HS-5 (cell line): ENCODE results near the gene DCAF8.

Experiments
- DNase-seq: peaks from one replicate; pipeline ENCODE4 v3.0.0-alpha.2; 2012; ENCODE audit warnings: low read depth

DCAF8 gene

DNA sequence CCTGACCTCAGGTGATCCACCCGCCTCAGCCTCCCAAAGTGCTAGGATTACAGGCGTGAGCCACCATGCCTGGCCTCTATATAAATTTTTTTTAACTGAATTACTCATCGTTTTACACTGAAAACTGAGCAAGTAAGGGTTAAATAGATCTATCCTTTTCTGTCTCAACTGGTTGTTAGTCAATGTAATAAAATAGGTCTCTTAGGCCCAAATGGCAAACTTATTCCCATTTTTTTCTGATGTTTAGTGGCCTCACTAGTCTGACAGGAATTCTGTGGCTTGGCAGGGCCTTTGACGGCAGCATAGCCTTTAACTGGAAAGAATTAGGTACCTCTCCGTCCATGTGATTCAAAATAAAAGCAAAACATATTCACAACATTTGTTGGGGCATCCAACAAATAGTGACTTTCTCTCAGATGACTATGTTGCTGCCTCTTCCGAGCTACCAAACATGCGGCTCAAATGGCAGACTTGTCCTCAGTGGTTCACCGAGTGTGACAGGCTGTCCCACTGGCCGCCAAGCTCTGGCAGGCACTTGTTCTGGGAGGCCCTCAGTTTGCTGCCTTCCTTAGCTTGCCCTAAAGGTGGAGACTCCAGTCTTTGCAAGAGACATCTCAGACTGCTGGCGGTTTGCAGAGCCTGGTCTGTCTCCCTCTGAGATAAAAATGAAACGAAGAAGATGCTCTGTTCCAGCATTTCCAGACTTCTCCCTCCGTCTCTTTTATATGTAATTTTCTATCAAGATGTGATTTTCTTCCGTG, 93.6 kb downstream of the DCAF8 start:
- DNase-seq: no peak

DNA sequence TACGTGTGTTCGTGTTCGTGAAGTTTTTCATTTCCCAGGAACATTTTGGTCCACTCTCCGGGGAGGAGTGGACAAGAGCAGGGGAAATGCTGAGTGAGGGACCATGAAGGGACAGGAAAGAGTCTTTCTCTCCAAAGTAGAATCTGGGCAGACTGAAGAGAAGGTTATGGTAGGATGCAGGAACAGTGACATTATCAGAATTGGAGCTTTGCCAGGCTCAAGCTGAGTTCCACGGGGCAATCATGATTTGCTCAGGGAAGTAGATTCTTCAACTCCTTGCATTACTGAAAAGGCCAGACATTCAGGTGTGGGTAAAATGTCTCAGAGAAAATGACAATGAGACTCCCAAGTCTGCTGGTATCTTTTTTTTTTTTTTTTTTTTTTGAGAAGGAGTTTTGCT, 94.3 kb downstream of the DCAF8 start:
- DNase-seq: no peak

DNA sequence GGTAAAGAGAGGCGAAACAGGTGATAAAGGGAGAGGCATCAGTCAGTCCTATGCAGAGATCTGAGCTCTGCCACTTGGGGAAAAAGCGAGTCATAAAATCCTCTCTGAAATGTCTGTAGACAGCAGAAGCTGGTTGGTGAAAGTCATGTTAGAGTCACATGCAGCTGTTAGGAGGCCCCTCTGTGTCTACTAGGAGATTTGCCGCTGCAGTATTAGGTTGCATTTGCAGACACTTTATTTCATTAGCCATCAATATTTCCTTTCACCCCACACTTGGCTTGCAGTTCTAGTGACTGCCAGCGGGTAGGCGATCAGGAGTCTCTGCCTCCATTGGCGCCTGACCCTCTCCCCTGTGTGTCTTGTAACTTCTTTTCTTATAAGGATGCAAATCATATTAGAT, 94.8 kb downstream of the DCAF8 start:
- DNase-seq: no peak

DNA sequence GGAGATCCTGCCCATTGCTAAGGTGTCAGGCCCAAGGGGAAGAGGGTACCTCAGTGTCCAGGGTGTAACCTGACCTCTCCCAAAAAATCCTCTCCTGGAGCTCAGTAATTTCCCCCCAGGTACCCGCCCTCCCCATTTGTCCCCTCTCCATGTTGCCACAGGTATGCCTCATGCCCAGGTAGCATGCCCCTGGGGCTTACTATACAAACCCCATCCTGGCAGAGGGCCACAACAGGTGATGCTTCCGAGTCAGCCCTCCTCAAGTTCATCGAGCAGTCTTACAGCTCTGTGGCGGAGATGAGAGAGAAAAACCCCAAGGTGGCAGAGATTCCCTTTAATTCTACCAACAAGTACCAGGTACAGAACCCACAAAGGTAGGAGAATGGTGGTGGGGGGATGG, 95.3 kb downstream of the DCAF8 start:
- no peak for DNase-seq

DNA sequence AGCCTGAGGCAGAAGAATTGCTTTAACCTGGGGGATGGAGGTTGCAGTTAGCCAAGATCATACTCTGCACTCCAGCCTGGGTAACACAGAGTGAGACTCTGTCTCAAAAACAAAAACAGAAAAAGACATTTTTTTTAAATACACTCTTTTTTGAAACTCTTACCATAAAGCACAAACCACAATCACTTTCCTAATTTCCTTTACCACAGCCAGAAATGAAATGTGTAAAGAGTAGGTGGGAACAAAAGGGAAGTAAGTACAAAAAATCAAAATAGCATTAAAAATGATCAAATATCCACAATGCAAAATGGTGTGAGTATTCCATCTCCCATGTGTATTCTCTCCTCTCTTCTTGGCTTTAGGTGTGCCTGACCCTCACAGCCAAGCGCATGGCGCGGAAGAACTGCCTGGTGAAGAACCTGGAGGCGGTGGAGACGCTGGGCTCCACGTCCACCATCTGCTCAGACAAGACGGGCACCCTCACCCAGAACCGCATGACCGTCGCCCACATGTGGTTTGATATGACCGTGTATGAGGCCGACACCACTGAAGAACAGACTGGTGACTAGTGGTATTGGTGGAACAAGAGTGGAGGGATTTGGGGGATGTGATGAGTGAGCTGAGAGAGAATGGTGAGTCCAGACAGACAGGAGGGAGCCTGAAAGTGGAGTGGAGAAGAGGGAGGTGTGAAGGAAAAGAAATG, 96.0 kb downstream of the DCAF8 start:
- no peak for DNase-seq
